Measurements from ENCODE around the gene PSMA7. TPM values are rescaled to one million over a fixed set of nuclear protein-coding genes. Genes with fewer than 3 reads are reported as not detected.
A peak's percentile ranks its signal among the peaks of the same experiment; 100 is the strongest.

Gene PSMA7
- total RNA-seq, 1 donor = 215 TPM

GRCh38 chr20:62121776-62122653, 21.2 kb downstream of the PSMA7 start, which contains the start of gene LSM14B:
LSM14B (plus strand) TSS chr20:62122475; CDS start chr20:62122667, 192 bp downstream.
- Histone ChIP-seq H3K27me3 (ENCODE audit: insufficient read depth, low read length) (peaks cover 25% of the 10 kb centered on the region), H3K79me2 (ENCODE audit: insufficient read depth, low read length) (peaks cover 32% of the 10 kb centered on the region), H3K36me3 (ENCODE audit: insufficient read depth, low read length) (peaks cover 19% of the 10 kb centered on the region), H2AFZ (ENCODE audit: low read length) (peak within 1 kb of the TSS; percentile 88), H3K4me1 (ENCODE audit: insufficient read depth, low read length) (peaks cover 15% of the 10 kb centered on the region), H3K9me3 (ENCODE audit: low read depth, low read length) (no peaks in the 10 kb centered on the region), H3K4me3 (ENCODE audit: insufficient read depth, low read length) (peak within 1 kb of the TSS; percentile 85), H3K4me2 (ENCODE audit: insufficient read depth, low read length) (peak within 1 kb of the TSS; percentile 95), H4K20me1 (ENCODE audit: insufficient read depth, low read length) (peaks cover 29% of the 10 kb centered on the region), H3K27ac (ENCODE audit: low read depth, low read length) (peak within 1 kb of the TSS; percentile 93)
- TF ChIP-seq, protein P1, sequence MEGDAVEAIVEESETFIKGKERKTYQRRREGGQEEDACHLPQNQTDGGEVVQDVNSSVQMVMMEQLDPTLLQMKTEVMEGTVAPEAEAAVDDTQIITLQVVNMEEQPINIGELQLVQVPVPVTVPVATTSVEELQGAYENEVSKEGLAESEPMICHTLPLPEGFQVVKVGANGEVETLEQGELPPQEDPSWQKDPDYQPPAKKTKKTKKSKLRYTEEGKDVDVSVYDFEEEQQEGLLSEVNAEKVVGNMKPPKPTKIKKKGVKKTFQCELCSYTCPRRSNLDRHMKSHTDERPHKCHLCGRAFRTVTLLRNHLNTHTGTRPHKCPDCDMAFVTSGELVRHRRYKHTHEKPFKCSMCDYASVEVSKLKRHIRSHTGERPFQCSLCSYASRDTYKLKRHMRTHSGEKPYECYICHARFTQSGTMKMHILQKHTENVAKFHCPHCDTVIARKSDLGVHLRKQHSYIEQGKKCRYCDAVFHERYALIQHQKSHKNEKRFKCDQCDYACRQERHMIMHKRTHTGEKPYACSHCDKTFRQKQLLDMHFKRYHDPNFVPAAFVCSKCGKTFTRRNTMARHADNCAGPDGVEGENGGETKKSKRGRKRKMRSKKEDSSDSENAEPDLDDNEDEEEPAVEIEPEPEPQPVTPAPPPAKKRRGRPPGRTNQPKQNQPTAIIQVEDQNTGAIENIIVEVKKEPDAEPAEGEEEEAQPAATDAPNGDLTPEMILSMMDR (IDR thresholded peaks at IDR 0.05; ENCODE audit: extremely low read depth, low read depth, low read length) = no peak
- DNase-seq (ENCODE audit: insufficient read length, low spot score, missing footprints) = peak; percentile 100

GRCh38 chr20:62120990-62121775, 22.0 kb downstream of the PSMA7 start:
- Histone ChIP-seq H3K36me3 (ENCODE audit: insufficient read depth, low read length) (peaks cover 12% of the 10 kb centered on the region), H4K20me1 (ENCODE audit: insufficient read depth, low read length) (peaks cover 26% of the 10 kb centered on the region), H3K4me2 (ENCODE audit: insufficient read depth, low read length) (peak overlapping the region; percentile 84), H3K27me3 (ENCODE audit: insufficient read depth, low read length) (peaks cover 32% of the 10 kb centered on the region), H3K79me2 (ENCODE audit: insufficient read depth, low read length) (peaks cover 29% of the 10 kb centered on the region), H3K4me1 (ENCODE audit: insufficient read depth, low read length) (peaks cover 15% of the 10 kb centered on the region), H3K9me3 (ENCODE audit: low read depth, low read length) (no peaks in the 10 kb centered on the region), H2AFZ (ENCODE audit: low read length) (peak overlapping the region; percentile 88), H3K4me3 (ENCODE audit: insufficient read depth, low read length) (peak overlapping the region; percentile 85), H3K27ac (ENCODE audit: low read depth, low read length) (peak overlapping the region; percentile 93)
- no peak for DNase-seq (ENCODE audit: insufficient read length, low spot score, missing footprints)
- TF ChIP-seq, protein P1 (IDR thresholded peaks at IDR 0.05; ENCODE audit: extremely low read depth, low read depth, low read length) = no peak

DNA sequence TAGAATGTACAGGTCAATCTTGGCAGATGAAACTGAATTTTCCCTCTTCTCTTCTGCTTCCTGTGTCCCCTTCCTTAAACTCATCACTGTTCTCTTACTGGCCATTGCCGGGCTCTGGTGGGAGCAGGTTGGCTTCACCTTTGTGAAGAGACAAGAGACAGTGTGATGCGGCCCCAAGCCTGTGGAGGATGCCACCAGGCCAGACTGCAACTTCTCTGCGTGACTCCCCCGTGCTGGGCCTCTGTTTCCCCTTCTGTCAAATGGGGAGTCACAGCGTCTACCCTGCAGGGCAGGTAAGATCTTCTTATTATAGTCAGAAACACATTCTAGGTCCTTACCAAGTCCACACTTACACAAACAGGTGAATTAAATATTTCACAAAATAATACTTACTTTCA, 22.8 kb downstream of the PSMA7 start:
- H3K36me3 ChIP-seq (ENCODE audit: insufficient read depth, low read length) = peaks cover 4% of the 10 kb centered on the region
- peaks cover 15% of the 10 kb centered on the region for H3K4me1 ChIP-seq (ENCODE audit: insufficient read depth, low read length)
- H3K27ac ChIP-seq (ENCODE audit: low read depth, low read length) = no peak overlapping the region
- peaks cover 23% of the 10 kb centered on the region for H4K20me1 ChIP-seq (ENCODE audit: insufficient read depth, low read length)
- H3K27me3 ChIP-seq (ENCODE audit: insufficient read depth, low read length) = peaks cover 39% of the 10 kb centered on the region
- no peak overlapping the region for H3K4me3 ChIP-seq (ENCODE audit: insufficient read depth, low read length)
- TF ChIP-seq, protein P1 (IDR thresholded peaks at IDR 0.05; ENCODE audit: extremely low read depth, low read depth, low read length) = no peak
- no peaks in the 10 kb centered on the region for H3K9me3 ChIP-seq (ENCODE audit: low read depth, low read length)
- no peak overlapping the region for H2AFZ ChIP-seq (ENCODE audit: low read length)
- no peak overlapping the region for H3K4me2 ChIP-seq (ENCODE audit: insufficient read depth, low read length)
- peaks cover 26% of the 10 kb centered on the region for H3K79me2 ChIP-seq (ENCODE audit: insufficient read depth, low read length)
- DNase-seq (ENCODE audit: insufficient read length, low spot score, missing footprints) = peak; percentile 43

All from osteoblast (primary cell).